Thymus (tissue), 11 donors: Measurements from ENCODE around the gene EPB41L4A. TPM values are rescaled to one million over a fixed set of nuclear protein-coding genes. Genes with fewer than 3 reads are reported as not detected.

Experiments
- DNase-seq, 9 donors: peaks; one replicate each; pipeline ENCODE4 v3.0.0-alpha.2; 2013; ENCODE audit warnings: low spot score in 9 of 9, low read depth in 6 of 9, missing footprints in 1 of 9
- H3K27ac ChIP-seq, 2 donors: one replicate each; pipeline ENCODE4 v1.5.1; 2013; ENCODE audit warnings: control low read depth in 1 of 2, low read depth in 1 of 2, low read length in 1 of 2, mild to moderate bottlenecking in 1 of 2, moderate library complexity in 1 of 2
- H3K27me3 ChIP-seq, 2 donors: one replicate each; pipeline ENCODE4 v1.5.1; 2013; ENCODE audit warnings: low read length in 1 of 2; ENCODE audit not compliant: control insufficient read depth in 2 of 2, insufficient read depth in 1 of 2
- H3K36me3 ChIP-seq, 2 donors: one replicate each; pipeline ENCODE4 v1.5.1; 2013; ENCODE audit warnings: low read length in 1 of 2, mild to moderate bottlenecking in 1 of 2, moderate library complexity in 1 of 2; ENCODE audit not compliant: control insufficient read depth in 2 of 2, insufficient read depth in 2 of 2
- H3K4me1 ChIP-seq, 2 donors: one replicate each; pipeline ENCODE4 v1.5.1; 2013; ENCODE audit warnings: low read length in 2 of 2; ENCODE audit not compliant: control insufficient read depth in 2 of 2, insufficient read depth in 2 of 2
- H3K4me3 ChIP-seq, 2 donors: one replicate each; pipeline ENCODE4 v1.5.1; 2013; ENCODE audit warnings: low read length in 2 of 2, control low read depth in 1 of 2, mild to moderate bottlenecking in 1 of 2
- H3K9me3 ChIP-seq, 2 donors: one replicate each; pipeline ENCODE4 v1.5.1; 2013; ENCODE audit warnings: low read length in 1 of 2, mild to moderate bottlenecking in 1 of 2; ENCODE audit not compliant: control insufficient read depth in 2 of 2, insufficient read depth in 1 of 2
- WGBS: extraction: QIAGEN DNeasy Blood & Tissue Kit; methylation state at CpG from one replicate; pipeline ENCODE4 v1.1.7; 2013; 5-methylcytosine and 5-hydroxymethylcytosine counted together
- polyA plus RNA-seq: library from polyadenylated mRNA; stranded (reverse); fragments of 200-250 nt; gene quantifications from one replicate; pipeline ENCODE4 v1.2.3, GENCODE V29; 2013
- total RNA-seq: library from RNA; stranded (reverse); fragments of 120-200 nt; gene quantifications from one replicate; pipeline ENCODE4 v1.2.4, GENCODE V29; 2013
- donor health status: healthy.

The EPB41L4A gene
- total and polyA plus RNA-seq, 2 donors = 4.8 to 5.2 TPM

DNA sequence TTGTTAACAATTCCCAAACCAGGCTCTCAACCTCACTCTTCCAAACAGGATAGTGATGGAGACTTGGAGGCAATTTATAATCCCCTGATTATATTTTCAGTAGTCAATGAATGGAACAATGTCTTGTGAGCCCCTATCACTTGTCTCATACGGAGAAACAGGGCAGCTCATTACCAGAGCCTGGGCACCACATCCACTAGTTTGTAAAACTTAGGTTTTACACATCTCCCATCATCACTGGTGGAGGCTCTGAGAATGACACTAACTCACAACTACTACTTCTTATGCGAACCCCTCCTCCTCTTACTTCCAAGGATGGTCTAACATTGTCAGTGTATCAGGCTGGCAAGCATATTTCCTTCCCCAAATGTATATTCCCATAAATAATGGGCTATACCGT, 253.7 kb downstream of the EPB41L4A start:
- peaks cover 13 to 53% of the 10 kb centered on the region in 2 donors for H3K36me3 ChIP-seq
- 96% methylated on average over 3 of the region's 3 CpGs for WGBS

DNA sequence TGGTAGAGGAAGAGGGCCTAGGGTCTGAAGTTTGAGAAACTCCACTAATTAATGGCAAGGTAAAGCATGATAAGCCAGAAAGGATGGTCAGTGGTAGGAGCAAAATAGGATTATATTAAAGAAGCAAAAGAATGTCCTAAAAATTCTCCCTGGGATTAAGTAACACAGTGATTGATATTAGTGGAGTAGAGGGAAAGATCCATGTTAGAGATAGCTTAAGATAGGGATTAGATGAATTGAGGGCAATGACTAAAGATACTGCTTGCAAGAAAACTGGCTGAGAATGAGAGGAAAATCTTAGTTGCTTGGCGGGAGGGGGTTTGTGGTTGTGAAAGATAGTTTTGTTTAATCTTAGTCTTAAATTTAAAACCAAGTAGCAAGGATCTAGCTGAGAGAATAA, 255.6 kb downstream of the EPB41L4A start:
- Histone ChIP-seq H3K27me3 (no peaks in the 10 kb centered on the region), H3K36me3 (peaks cover 13 to 48% of the 10 kb centered on the region in 2 donors), H3K4me3 (no peak overlapping the region), H3K9me3 (peaks cover 0 to 3% of the 10 kb centered on the region in 2 donors), H3K4me1 (peaks cover 5 to 9% of the 10 kb centered on the region in 2 donors), H3K27ac (no peak overlapping the region)
- WGBS = 99% methylated on average over 1 of the region's 1 CpG
- DNase-seq = no peak

More for the DNA sequence above, 253.7 kb downstream of the EPB41L4A start:
- Histone ChIP-seq H3K27ac (no peak overlapping the region), H3K4me3 (no peak overlapping the region), H3K4me1 (peaks cover 5 to 6% of the 10 kb centered on the region in 2 donors), H3K9me3 (peaks cover 0 to 1% of the 10 kb centered on the region in 2 donors), H3K27me3 (no peaks in the 10 kb centered on the region)
- DNase-seq = no peak

DNA sequence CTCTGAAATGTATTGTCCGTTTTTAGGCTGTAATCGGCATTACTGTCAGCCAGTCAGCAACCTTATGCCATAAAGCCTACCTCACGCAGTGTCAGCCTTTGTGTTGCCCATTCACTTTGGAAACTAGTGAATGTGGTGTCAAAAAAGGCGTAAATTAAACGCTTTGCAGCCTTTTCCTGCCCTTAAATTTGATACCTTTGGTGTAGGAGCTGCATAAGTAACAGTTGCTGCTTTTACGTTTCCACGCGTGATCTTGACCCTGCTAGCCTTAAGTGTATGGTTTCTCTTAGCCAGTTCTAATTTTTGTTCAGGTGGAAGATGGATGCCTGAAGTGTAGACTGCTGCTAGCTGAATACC, 257.7 kb downstream of the EPB41L4A start:
- DNase-seq = peak in 1 of 9 donors; percentile 0
- Histone ChIP-seq H3K4me3 (peak overlapping the region; percentile 83 to 86), H3K4me1 (peaks cover 5 to 9% of the 10 kb centered on the region in 2 donors), H3K36me3 (peaks cover 12 to 39% of the 10 kb centered on the region in 2 donors), H3K27me3 (no peaks in the 10 kb centered on the region), H3K9me3 (peaks cover 0 to 3% of the 10 kb centered on the region in 2 donors), H3K27ac (no peak overlapping the region)
- under 1% methylated on average over 8 of the region's 8 CpGs for WGBS

DNA sequence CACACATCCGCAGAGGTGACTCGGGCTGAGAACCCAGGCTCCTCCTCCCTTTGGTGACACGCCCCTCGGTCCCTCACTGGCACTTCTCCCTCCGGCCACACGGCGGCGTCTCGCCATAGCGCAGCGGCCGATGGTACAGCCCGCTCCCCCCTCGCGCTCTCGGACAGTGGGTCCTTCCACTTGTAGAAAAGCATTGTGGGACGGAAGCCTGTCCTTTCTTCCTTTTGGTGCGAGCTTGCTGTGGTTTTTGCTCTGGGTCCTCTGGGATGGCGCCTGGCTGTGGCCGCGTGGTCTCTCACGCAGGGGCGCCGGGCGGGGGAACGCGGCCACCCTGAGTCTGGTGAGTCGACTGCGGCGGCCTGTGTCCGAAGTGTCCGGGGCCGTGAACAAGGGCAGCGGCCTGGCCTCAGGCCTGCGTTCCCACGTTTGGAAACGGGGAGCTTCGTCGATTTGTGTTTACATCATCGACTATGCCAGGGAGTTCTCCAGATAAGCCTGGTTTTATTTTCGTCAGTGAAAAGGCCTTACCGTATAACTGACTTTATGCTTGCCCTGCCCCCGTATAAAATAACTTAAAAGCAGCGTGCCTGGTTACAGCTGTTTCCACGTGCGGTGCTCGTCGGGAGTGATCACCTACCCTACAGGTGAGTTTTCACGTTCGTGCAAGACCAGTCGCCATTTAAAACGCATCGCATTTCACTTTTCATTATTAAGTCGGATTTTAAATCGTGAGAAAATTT, 258.3 kb downstream of the EPB41L4A start:
- WGBS = under 1% methylated on average over 55 of the region's 55 CpGs
- Histone ChIP-seq H3K9me3 (peaks cover 0 to 3% of the 10 kb centered on the region in 2 donors), H3K4me1 (peaks cover 5 to 9% of the 10 kb centered on the region in 2 donors), H3K4me3 (peak overlapping the region; percentile 83 to 86), H3K27ac (peak overlapping the region; percentile 34 to 72), H3K27me3 (no peaks in the 10 kb centered on the region), H3K36me3 (peaks cover 8 to 34% of the 10 kb centered on the region in 2 donors)
- peak; percentile 77 to 94 (median 86) for DNase-seq

DNA sequence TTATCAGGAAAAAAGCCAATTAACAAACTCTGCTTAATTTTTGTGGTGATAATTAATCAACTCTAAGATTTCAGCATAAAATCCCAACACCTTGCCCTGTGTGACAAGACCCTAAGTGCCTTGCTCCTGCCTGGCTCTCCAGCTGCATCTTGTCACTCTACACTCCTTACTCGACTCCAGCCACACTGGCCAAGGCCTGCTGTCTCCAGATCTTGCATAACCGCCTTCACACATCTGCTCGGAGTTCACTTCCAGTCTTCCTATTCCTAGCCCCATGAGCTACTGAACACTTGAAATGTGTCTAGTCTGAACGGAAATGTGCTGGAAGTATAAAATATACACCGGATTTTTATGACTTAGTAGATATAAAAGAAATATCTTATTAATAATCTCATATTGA, 259.6 kb downstream of the EPB41L4A start:
- Histone ChIP-seq H3K9me3 (peaks cover 0 to 3% of the 10 kb centered on the region in 2 donors), H3K36me3 (peaks cover 8 to 22% of the 10 kb centered on the region in 2 donors), H3K4me3 (no peak overlapping the region), H3K27ac (no peak overlapping the region), H3K4me1 (peaks cover 5 to 9% of the 10 kb centered on the region in 2 donors), H3K27me3 (no peaks in the 10 kb centered on the region)
- no peak for DNase-seq
- WGBS = 94% methylated on average over 5 of the region's 5 CpGs

DNA sequence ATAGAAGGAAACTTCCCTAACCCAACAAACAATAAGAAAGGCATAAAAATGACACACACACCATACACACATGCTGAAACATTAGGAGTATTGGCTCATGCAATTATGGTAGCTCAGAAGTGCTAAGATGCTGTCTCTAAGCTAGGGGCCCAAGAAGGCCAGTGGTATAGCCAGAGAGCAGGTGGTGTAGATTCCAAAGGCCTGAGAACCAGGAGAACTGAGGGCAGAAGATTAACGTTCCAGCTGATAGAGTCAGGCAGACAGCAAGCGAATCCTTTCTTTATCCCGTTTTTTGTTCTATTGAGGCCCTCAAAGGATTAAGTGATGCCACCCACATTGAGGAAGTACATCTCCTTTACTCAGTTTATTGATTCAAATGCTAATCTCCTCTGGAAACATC, 262.9 kb downstream of the EPB41L4A start:
- Histone ChIP-seq H3K9me3 (peaks cover 0 to 3% of the 10 kb centered on the region in 2 donors), H3K27ac (no peak overlapping the region), H3K27me3 (no peaks in the 10 kb centered on the region), H3K4me3 (no peak overlapping the region), H3K4me1 (peaks cover 0 to 5% of the 10 kb centered on the region in 2 donors), H3K36me3 (no peaks in the 10 kb centered on the region)
- 95% methylated on average over 3 of the region's 3 CpGs for WGBS
- no peak for DNase-seq

DNA sequence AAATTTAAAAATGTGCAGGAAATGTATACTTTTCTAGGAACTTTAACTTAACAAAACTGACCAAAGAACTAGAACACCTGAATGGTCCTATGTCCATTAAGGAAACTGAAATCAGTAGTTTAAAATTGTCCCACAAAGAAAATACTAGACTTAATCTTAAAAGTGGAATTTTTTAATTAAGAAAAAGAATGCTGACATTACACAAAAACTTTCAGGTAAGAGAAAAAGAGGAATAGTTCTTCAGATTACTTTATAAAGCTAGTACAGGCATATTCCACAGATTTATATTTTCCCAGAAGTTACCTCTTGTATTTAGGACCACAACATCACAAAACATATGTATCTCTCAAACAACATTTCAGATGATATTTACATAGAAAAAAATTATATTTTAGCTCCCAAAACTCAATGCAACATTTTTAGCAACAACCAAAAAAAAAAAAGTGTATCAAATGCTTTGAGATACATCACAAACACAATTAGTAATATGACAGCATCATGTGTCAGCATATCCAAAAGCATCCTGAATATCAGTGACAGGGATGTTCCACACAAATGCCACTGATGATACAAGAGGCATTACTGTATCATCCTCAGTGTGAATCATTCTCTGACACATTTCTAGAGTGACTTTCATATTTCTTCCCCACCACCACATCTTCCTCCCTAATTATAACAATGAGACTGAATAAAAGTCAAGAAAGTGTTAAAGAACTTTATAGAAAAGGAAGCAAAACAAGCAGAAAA, 264.0 kb downstream of the EPB41L4A start:
- no peak overlapping the region for H3K27ac ChIP-seq
- H3K4me1 ChIP-seq = peaks cover 0 to under 1% of the 10 kb centered on the region in 2 donors
- DNase-seq = no peak
- H3K4me3 ChIP-seq = no peak overlapping the region
- H3K9me3 ChIP-seq = no peaks in the 10 kb centered on the region
- no peaks in the 10 kb centered on the region for H3K36me3 ChIP-seq
- no peaks in the 10 kb centered on the region for H3K27me3 ChIP-seq

DNA sequence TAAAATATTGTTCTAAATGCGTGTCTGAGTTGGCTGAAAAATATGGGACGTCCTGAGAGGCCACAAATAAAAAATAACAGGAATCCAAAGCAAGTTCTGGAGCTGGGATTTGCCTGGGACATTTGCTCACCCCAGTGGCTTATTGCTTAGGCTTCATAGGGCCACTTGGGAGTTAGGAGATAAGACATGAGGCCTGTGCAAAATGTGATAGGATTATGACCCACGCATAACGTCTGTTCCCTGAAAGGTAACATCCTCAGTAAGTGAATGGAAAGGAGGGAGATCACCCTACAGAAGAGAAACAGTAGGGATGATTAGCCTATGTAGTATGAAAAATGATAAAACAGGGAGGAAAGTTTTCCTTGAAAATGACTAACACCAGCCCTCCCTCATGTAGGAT, 269.4 kb downstream of the EPB41L4A start:
- Histone ChIP-seq H3K27me3 (no peaks in the 10 kb centered on the region), H3K27ac (no peak overlapping the region), H3K9me3 (no peaks in the 10 kb centered on the region), H3K36me3 (no peaks in the 10 kb centered on the region), H3K4me1 (no peaks in the 10 kb centered on the region), H3K4me3 (no peak overlapping the region)
- no peak for DNase-seq
- 96% methylated on average over 4 of the region's 4 CpGs for WGBS
